Liver (tissue), 3 donors: ENCODE data around the gene APOBEC3A.

Experiments used
- ATF3 ChIP-seq: IDR thresholded peaks from 2 replicates; pipeline ENCODE4 v1.6.1; 2016; ENCODE audit warnings: antibody characterized with exemption
- CTCF ChIP-seq: fragments of 150-350 bp; IDR thresholded peaks from 2 replicates; pipeline ENCODE4 v1.5.1; 2017; ENCODE audit warnings: improper control_type of control experiment, low read depth, low read length; ENCODE audit not compliant: missing input control
- FOXA1 ChIP-seq: IDR thresholded peaks from 2 replicates; pipeline ENCODE4 v1.6.1; 2016; ENCODE audit warnings: antibody characterized with exemption
- HNF4A ChIP-seq, 2 donors: conservative IDR thresholded peaks; 2 replicates each; pipeline ENCODE4 v1.6.1; 2016; ENCODE audit warnings: antibody characterized with exemption in 2 of 2, mild to moderate bottlenecking in 2 of 2
- MAX ChIP-seq: IDR thresholded peaks from 2 replicates; pipeline ENCODE4 v1.6.1; 2016; ENCODE audit warnings: antibody characterized with exemption
- REST ChIP-seq: IDR thresholded peaks from 2 replicates; pipeline ENCODE4 v1.6.1; 2016; ENCODE audit warnings: antibody characterized with exemption, mild to moderate bottlenecking
- RXRA ChIP-seq, 2 donors: IDR thresholded peaks; 2 replicates each; pipeline ENCODE4 v1.6.1; 2017 to 2018; ENCODE audit warnings: antibody characterized with exemption in 2 of 2, mild to moderate bottlenecking in 1 of 2
- SP1 ChIP-seq: IDR thresholded peaks from 2 replicates; pipeline ENCODE4 v1.6.1; 2018; ENCODE audit warnings: antibody characterized with exemption, mild to moderate bottlenecking
- TAF1 ChIP-seq: conservative IDR thresholded peaks from 2 replicates; pipeline ENCODE4 v1.6.1; 2016; ENCODE audit warnings: antibody characterized with exemption, mild to moderate bottlenecking
- YY1 ChIP-seq: IDR thresholded peaks from 2 replicates; pipeline ENCODE4 v1.6.1; 2016; ENCODE audit warnings: antibody characterized with exemption, mild to moderate bottlenecking
- ZBTB33 ChIP-seq: IDR thresholded peaks from 2 replicates; pipeline ENCODE4 v1.6.1; 2016; ENCODE audit warnings: antibody characterized with exemption
- donor health status: healthy.
- donor health status: healthy.

GRCh38 chr22:38950527-38951295, 6.7 kb upstream of the APOBEC3A start:
- no peak for TF ChIP-seq MAX
- no peak for TF ChIP-seq YY1
- no peak for TF ChIP-seq CTCF
- TF ChIP-seq REST: no peak
- no peak for TF ChIP-seq RXRA (IDR thresholded peaks at IDR 0.05)
- no peak for TF ChIP-seq HNF4A (conservative IDR thresholded peaks at IDR 0.05)
- TF ChIP-seq FOXA1: no peak
- TF ChIP-seq ATF3: no peak
- no peak for TF ChIP-seq ZBTB33
- TF ChIP-seq SP1: no peak
- no peak for TF ChIP-seq TAF1
